Osteoblast (primary cell): Measurements from ENCODE around the gene CRISP2. TPM values are rescaled to one million over a fixed set of nuclear protein-coding genes. Genes with fewer than 3 reads are reported as not detected.
"Not testable (repeated sequence)": the region's sequence is repeated elsewhere in the genome, so short reads cannot be mapped to it uniquely, and the experiment has no call there.

Source experiments
- DNase-seq: peaks from one replicate; pipeline ENCODE4 v3.0.0; 2011; ENCODE audit warnings: low spot score, mixed read lengths; ENCODE audit not compliant: insufficient read length; ENCODE audit errors: missing footprints
- H2AFZ ChIP-seq: 2 replicates; pipeline ENCODE4 v1.6.0; 2011; ENCODE audit warnings: mild to moderate bottlenecking, low read length
- H3K27ac ChIP-seq: 2 replicates; pipeline ENCODE4 v1.5.1; 2011; ENCODE audit warnings: mild to moderate bottlenecking, low read depth, low read length, moderate library complexity
- H3K27me3 ChIP-seq: 2 replicates; pipeline ENCODE4 v1.6.0; 2012; ENCODE audit warnings: mild to moderate bottlenecking, control low read depth, inconsistent platforms, low read length, moderate library complexity; ENCODE audit not compliant: insufficient read depth
- H3K36me3 ChIP-seq: 2 replicates; pipeline ENCODE4 v1.5.1; 2011; ENCODE audit warnings: mild to moderate bottlenecking, low read length, control low read depth, moderate library complexity; ENCODE audit not compliant: insufficient read depth
- H3K4me1 ChIP-seq: 2 replicates; pipeline ENCODE4 v1.5.1; 2011; ENCODE audit warnings: mild to moderate bottlenecking, low read length, control low read depth, moderate library complexity; ENCODE audit not compliant: insufficient read depth
- H3K4me2 ChIP-seq: 2 replicates; pipeline ENCODE4 v1.6.0; 2011; ENCODE audit warnings: mild to moderate bottlenecking, low read length; ENCODE audit not compliant: insufficient read depth
- H3K4me3 ChIP-seq: fragments of 200-600 bp; sonication (generic); 3 replicates; pipeline ENCODE4 v1.5.1; 2012; ENCODE audit warnings: mild to moderate bottlenecking, low read length, inconsistent platforms; ENCODE audit not compliant: insufficient read depth
- H3K79me2 ChIP-seq: 2 replicates; pipeline ENCODE4 v1.6.0; 2012; ENCODE audit warnings: mild to moderate bottlenecking, low read length, control low read depth, inconsistent platforms; ENCODE audit not compliant: insufficient read depth
- H3K9me3 ChIP-seq: 2 replicates; pipeline ENCODE4 v1.5.1; 2011; ENCODE audit warnings: low read depth, low read length, control low read depth
- H4K20me1 ChIP-seq: 2 replicates; pipeline ENCODE4 v1.6.0; 2012; ENCODE audit warnings: mild to moderate bottlenecking, low read length, control low read depth; ENCODE audit not compliant: insufficient read depth
- total RNA-seq: library from RNA; depleted of rRNA; stranded (reverse); fragments of >200 nt; gene quantifications from 2 replicates; pipeline ENCODE4 v1.2.3, GENCODE V29; 2012
- TF ChIP-seq, protein P1 (sequence below): IDR thresholded peaks from 2 replicates; pipeline ENCODE4 v1.5.1; 2011; ENCODE audit warnings: mild to moderate bottlenecking, low read depth, low read length, moderate library complexity; ENCODE audit errors: extremely low read depth

CRISP2 gene
- total RNA-seq, 1 donor = not detected

DNA sequence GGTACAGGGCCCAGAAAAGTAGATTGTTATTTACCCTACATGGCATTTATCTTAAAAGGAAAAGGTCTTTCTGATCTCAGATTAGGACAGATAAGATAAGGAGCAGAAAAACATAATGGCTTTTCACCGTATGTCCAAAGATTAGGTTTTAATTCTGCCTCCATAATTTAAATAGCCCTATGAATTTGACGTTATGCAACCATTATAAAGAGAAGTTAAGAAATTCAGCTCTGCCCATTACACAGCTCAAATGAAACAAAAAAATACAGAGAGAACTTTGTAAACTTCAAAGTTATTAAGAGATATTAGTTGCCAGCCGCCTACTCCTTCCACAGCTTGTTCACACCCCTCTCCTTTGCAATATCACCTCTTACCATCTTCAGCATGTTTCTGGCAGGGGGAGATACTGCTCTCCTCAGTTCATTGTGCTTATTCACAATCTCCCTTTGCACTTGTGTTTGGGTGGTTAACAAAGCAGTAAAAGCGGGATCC is 22.7 kb upstream of the CRISP2 start:
- TF ChIP-seq, protein P1, sequence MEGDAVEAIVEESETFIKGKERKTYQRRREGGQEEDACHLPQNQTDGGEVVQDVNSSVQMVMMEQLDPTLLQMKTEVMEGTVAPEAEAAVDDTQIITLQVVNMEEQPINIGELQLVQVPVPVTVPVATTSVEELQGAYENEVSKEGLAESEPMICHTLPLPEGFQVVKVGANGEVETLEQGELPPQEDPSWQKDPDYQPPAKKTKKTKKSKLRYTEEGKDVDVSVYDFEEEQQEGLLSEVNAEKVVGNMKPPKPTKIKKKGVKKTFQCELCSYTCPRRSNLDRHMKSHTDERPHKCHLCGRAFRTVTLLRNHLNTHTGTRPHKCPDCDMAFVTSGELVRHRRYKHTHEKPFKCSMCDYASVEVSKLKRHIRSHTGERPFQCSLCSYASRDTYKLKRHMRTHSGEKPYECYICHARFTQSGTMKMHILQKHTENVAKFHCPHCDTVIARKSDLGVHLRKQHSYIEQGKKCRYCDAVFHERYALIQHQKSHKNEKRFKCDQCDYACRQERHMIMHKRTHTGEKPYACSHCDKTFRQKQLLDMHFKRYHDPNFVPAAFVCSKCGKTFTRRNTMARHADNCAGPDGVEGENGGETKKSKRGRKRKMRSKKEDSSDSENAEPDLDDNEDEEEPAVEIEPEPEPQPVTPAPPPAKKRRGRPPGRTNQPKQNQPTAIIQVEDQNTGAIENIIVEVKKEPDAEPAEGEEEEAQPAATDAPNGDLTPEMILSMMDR = no peak
- no peaks in the 10 kb centered on the region for H3K79me2 ChIP-seq
- H3K36me3 ChIP-seq = no peaks in the 10 kb centered on the region
- H3K27ac ChIP-seq = no peak overlapping the region
- H3K4me3 ChIP-seq = no peak overlapping the region
- H3K9me3 ChIP-seq = no peaks in the 10 kb centered on the region
- no peaks in the 10 kb centered on the region for H3K27me3 ChIP-seq
- H3K4me2 ChIP-seq = no peak overlapping the region
- H3K4me1 ChIP-seq = no peaks in the 10 kb centered on the region
- no peak for DNase-seq
- no peaks in the 10 kb centered on the region for H4K20me1 ChIP-seq
- H2AFZ ChIP-seq = no peak overlapping the region

DNA sequence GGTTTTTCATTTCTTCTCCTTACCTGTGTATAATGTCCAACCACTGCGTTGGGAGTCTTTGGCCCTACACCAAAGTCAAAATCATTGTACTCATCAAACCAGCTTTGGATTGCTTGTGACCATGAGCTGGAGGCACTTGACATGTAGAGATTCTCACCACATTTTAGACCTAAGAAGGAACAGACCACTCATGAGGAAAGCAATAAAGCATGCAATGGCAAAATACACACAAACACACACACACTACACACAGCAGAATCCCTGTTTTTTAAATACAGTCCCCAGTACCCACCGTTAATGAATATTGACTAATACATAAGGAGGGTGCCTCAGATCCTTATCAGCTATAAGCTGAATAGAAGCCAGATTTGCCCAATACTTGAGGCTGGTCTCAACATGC is 20.3 kb upstream of the CRISP2 start:
- TF ChIP-seq, protein P1 = no peak
- H3K4me1 ChIP-seq = no peaks in the 10 kb centered on the region
- no peaks in the 10 kb centered on the region for H3K36me3 ChIP-seq
- no peak for DNase-seq
- no peak overlapping the region for H3K27ac ChIP-seq
- no peak overlapping the region for H3K4me2 ChIP-seq
- peaks cover 3% of the 10 kb centered on the region for H3K9me3 ChIP-seq
- no peaks in the 10 kb centered on the region for H3K79me2 ChIP-seq
- no peaks in the 10 kb centered on the region for H4K20me1 ChIP-seq
- no peaks in the 10 kb centered on the region for H3K27me3 ChIP-seq
- no peak overlapping the region for H2AFZ ChIP-seq
- H3K4me3 ChIP-seq = no peak overlapping the region

DNA sequence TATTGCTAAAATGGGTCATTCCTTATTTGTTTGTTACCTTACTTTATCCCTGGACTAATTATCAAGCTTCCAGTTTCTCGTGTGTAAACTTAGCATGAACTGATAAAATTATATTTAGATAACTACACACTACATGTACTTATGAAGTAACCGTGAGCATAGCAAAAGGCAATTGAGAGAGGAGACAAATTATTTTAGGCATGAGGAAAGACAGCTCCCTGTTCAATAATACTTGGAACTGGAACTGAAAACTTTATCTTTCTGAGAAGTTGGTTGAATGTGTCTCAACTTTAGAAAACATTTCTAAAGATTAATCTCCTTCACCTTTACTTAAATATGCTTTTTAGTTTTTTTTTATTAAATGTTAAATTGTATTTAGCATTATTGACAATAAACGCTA is 19.4 kb upstream of the CRISP2 start:
- H3K27me3 ChIP-seq = no peaks in the 10 kb centered on the region
- DNase-seq = no peak

DNA sequence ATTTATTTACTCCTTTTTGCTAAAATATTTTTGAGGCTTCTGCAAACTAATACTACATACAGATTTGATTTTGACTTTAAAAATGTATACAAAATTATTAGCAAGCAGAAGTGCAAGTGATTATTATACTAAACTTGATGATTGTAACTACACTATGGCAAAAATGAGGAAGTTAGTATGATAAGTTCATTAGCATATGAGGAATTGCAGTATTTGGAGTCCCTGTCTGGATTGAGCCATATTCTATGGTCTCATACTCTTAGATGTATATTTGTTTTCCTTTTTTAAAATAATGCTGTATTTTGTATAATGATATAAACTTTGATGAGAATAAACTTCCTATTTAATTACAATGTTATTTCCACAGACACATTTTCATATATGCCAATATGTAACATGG is 16.9 kb upstream of the CRISP2 start:
- TF ChIP-seq, protein P1 = no peak
- H3K4me2 ChIP-seq = no peak overlapping the region
- H2AFZ ChIP-seq = no peak overlapping the region
- H3K27ac ChIP-seq = no peak overlapping the region
- H3K36me3 ChIP-seq = no peaks in the 10 kb centered on the region
- H3K27me3 ChIP-seq = no peaks in the 10 kb centered on the region
- no peak for DNase-seq
- H3K9me3 ChIP-seq = peaks cover 3% of the 10 kb centered on the region
- H3K4me3 ChIP-seq = no peak overlapping the region
- no peaks in the 10 kb centered on the region for H3K79me2 ChIP-seq
- no peaks in the 10 kb centered on the region for H3K4me1 ChIP-seq
- no peaks in the 10 kb centered on the region for H4K20me1 ChIP-seq

More for the DNA sequence above, 19.4 kb upstream of the CRISP2 start:
- no peaks in the 10 kb centered on the region for H3K4me1 ChIP-seq
- H3K4me3 ChIP-seq = no peak overlapping the region
- TF ChIP-seq, protein P1 = no peak
- H4K20me1 ChIP-seq = no peaks in the 10 kb centered on the region
- H3K4me2 ChIP-seq = no peak overlapping the region
- no peaks in the 10 kb centered on the region for H3K79me2 ChIP-seq
- H3K9me3 ChIP-seq = peaks cover 3% of the 10 kb centered on the region
- no peak overlapping the region for H2AFZ ChIP-seq
- no peak overlapping the region for H3K27ac ChIP-seq
- no peaks in the 10 kb centered on the region for H3K36me3 ChIP-seq

DNA sequence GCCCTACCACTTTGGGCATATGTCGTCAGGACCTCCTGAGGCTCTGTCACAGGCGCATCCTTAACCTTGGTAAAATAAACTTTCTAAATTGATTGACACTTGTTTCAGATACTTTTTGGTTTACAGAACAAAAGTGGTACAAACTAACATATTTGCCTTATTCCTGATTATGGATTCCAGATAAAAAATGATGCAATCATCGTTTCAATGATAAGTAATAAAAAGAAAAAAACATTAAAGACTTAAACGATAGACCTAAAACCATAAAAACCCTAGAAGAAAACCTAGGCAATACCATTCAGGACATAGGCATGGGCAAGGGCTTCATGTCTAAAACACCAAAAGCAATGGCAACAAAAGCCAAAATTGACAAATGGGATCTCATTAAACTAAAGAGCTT is 10.6 kb upstream of the CRISP2 start:
- DNase-seq, H3K4me2 ChIP-seq, H3K9me3 ChIP-seq, H3K36me3 ChIP-seq, H3K27ac ChIP-seq, H3K79me2 ChIP-seq, H3K4me3 ChIP-seq, H4K20me1 ChIP-seq, H3K27me3 ChIP-seq, H3K4me1 ChIP-seq, H2AFZ ChIP-seq: not testable (repeated sequence)
